Esophagus (tissue), 2 donors: ENCODE results near the gene SRPK1. TPM values are rescaled to one million over a fixed set of nuclear protein-coding genes. Genes with fewer than 3 reads are reported as not detected.
A peak's percentile ranks its signal among the peaks of the same experiment; 100 is the strongest.

Source experiments
- H3K27ac ChIP-seq, 2 donors: one replicate each; pipeline ENCODE4 v1.5.1; 2013; ENCODE audit warnings: low read depth in 2 of 2, mild to moderate bottlenecking in 2 of 2, inconsistent platforms in 1 of 2, low read length in 1 of 2, moderate library complexity in 1 of 2
- H3K27me3 ChIP-seq, 2 donors: one replicate each; pipeline ENCODE4 v1.6.1; 2013; ENCODE audit warnings: low read length in 2 of 2, control low read depth in 1 of 2, mild to moderate bottlenecking in 1 of 2; ENCODE audit not compliant: insufficient read depth in 2 of 2, control insufficient read depth in 1 of 2
- H3K36me3 ChIP-seq, 2 donors: one replicate each; pipeline ENCODE4 v1.6.1; 2013; ENCODE audit warnings: low read length in 1 of 2; ENCODE audit not compliant: control insufficient read depth in 2 of 2, insufficient read depth in 2 of 2
- H3K4me1 ChIP-seq, 2 donors: one replicate each; pipeline ENCODE4 v1.6.1; 2013; ENCODE audit warnings: low read length in 1 of 2; ENCODE audit not compliant: control insufficient read depth in 2 of 2, insufficient read depth in 2 of 2
- H3K4me3 ChIP-seq, 2 donors: one replicate each; pipeline ENCODE4 v1.5.1; 2013; ENCODE audit warnings: low read length in 2 of 2, mild to moderate bottlenecking in 2 of 2, low read depth in 1 of 2, moderate library complexity in 1 of 2
- H3K9me3 ChIP-seq, 2 donors: one replicate each; pipeline ENCODE4 v1.6.1; 2013; ENCODE audit warnings: mild to moderate bottlenecking in 2 of 2, low read depth in 1 of 2, low read length in 1 of 2, moderate library complexity in 1 of 2; ENCODE audit not compliant: control insufficient read depth in 2 of 2, insufficient read depth in 1 of 2
- WGBS, 2 donors: extraction: QIAGEN DNeasy Blood & Tissue Kit; methylation state at CpG; one replicate each; pipeline ENCODE4 v1.1.7; 2013; 5-methylcytosine and 5-hydroxymethylcytosine counted together
- polyA plus RNA-seq, 2 donors: library from polyadenylated mRNA; stranded (reverse); fragments of 200-250 nt; gene quantifications; one replicate each; pipeline ENCODE4 v1.2.3, GENCODE V29; 2013
- donor health status: healthy with polysubstance abuse.
- donor health status: Bipolar disorder and iron deficiency.

SRPK1 gene
- 10 to 100 TPM; 15.2 to 20.2 TPM for polyA plus RNA-seq

GRCh38 chr6:35920793-35921732 is at the start of gene SRPK1:
TSS of gene SRPK1 (minus strand) at chr6:35921098. CDS start at chr6:35921056, 42 bp downstream.
- Histone ChIP-seq H3K9me3 (no peaks in the 10 kb centered on the region), H3K4me1 (no peaks in the 10 kb centered on the region), H3K27ac (peak within 1 kb of the TSS; percentile 63 to 92), H3K36me3 (no peaks in the 10 kb centered on the region), H3K27me3 (no peaks in the 10 kb centered on the region), H3K4me3 (peak within 1 kb of the TSS; percentile 64 to 89)
- WGBS, 2 donors, result 0 to 1% methylated on average over 42 to 69 of the region's 69 CpGs

GRCh38 chr6:35970181-35970580 is 49.3 kb upstream of the SRPK1 start:
- no peaks in the 10 kb centered on the region for H3K27me3 ChIP-seq
- no peak overlapping the region for H3K27ac ChIP-seq
- H3K4me3 ChIP-seq, result no peak overlapping the region

GRCh38 chr6:35969646-35970045 is 48.7 kb upstream of the SRPK1 start:
- H3K27me3 ChIP-seq, result no peaks in the 10 kb centered on the region
- no peaks in the 10 kb centered on the region for H3K9me3 ChIP-seq
- H3K4me3 ChIP-seq, result no peak overlapping the region
- H3K36me3 ChIP-seq, result no peaks in the 10 kb centered on the region
- no peak overlapping the region for H3K27ac ChIP-seq
- no peaks in the 10 kb centered on the region for H3K4me1 ChIP-seq

More at GRCh38 chr6:35970181-35970580, 49.3 kb upstream of the SRPK1 start:
- no peaks in the 10 kb centered on the region for H3K4me1 ChIP-seq
- H3K36me3 ChIP-seq, result no peaks in the 10 kb centered on the region
- WGBS, 2 donors, result 79 to 88% methylated on average over 4 of the region's 4 CpGs
- no peaks in the 10 kb centered on the region for H3K9me3 ChIP-seq

- H3K36me3 ChIP-seq, result no peaks in the 10 kb centered on the region
- WGBS, 2 donors, result 81 to 90% methylated on average over 4 of the region's 4 CpGs
- H3K4me3 ChIP-seq, result no peak overlapping the region
- H3K27ac ChIP-seq, result no peak overlapping the region
- no peaks in the 10 kb centered on the region for H3K4me1 ChIP-seq
- no peaks in the 10 kb centered on the region for H3K9me3 ChIP-seq
- H3K27me3 ChIP-seq, result no peaks in the 10 kb centered on the region
Observed at GRCh38 chr6:35968821-35969220, 47.9 kb upstream of the SRPK1 start.

GRCh38 chr6:35967076-35967774 is 46.3 kb upstream of the SRPK1 start:
- Histone ChIP-seq H3K27ac (no peak overlapping the region), H3K4me1 (no peaks in the 10 kb centered on the region), H3K4me3 (no peak overlapping the region), H3K27me3 (no peaks in the 10 kb centered on the region), H3K36me3 (no peaks in the 10 kb centered on the region), H3K9me3 (no peaks in the 10 kb centered on the region)
- WGBS, 2 donors, result 73 to 79% methylated on average over 4 of the region's 4 CpGs

- no peaks in the 10 kb centered on the region for H3K9me3 ChIP-seq
- WGBS, 2 donors, result 77 to 81% methylated on average over 14 of the region's 14 CpGs
Observed at GRCh38 chr6:35962779-35963560, 42.1 kb upstream of the SRPK1 start.

GRCh38 chr6:35960187-35960586 is 39.3 kb upstream of the SRPK1 start:
- Histone ChIP-seq H3K36me3 (no peaks in the 10 kb centered on the region), H3K4me3 (no peak overlapping the region), H3K27ac (no peak overlapping the region), H3K9me3 (no peaks in the 10 kb centered on the region), H3K27me3 (no peaks in the 10 kb centered on the region), H3K4me1 (no peaks in the 10 kb centered on the region)
- 65 to 81% methylated on average over 2 of the region's 2 CpGs for WGBS, 2 donors

More at GRCh38 chr6:35962779-35963560, 42.1 kb upstream of the SRPK1 start:
- H3K27ac ChIP-seq, result no peak overlapping the region
- H3K4me1 ChIP-seq, result no peaks in the 10 kb centered on the region
- H3K36me3 ChIP-seq, result no peaks in the 10 kb centered on the region
- H3K4me3 ChIP-seq, result no peak overlapping the region
- no peaks in the 10 kb centered on the region for H3K27me3 ChIP-seq

GRCh38 chr6:35955970-35956369 is 35.1 kb upstream of the SRPK1 start:
- Histone ChIP-seq H3K27me3 (no peaks in the 10 kb centered on the region), H3K4me1 (no peaks in the 10 kb centered on the region), H3K4me3 (no peak overlapping the region), H3K36me3 (no peaks in the 10 kb centered on the region), H3K9me3 (no peaks in the 10 kb centered on the region), H3K27ac (no peak overlapping the region)
- WGBS, 2 donors, result 85 to 87% methylated on average over 4 of the region's 4 CpGs

- no peak overlapping the region for H3K27ac ChIP-seq
- H3K4me1 ChIP-seq, result no peaks in the 10 kb centered on the region
- H3K4me3 ChIP-seq, result no peak overlapping the region
- H3K36me3 ChIP-seq, result no peaks in the 10 kb centered on the region
- no peaks in the 10 kb centered on the region for H3K9me3 ChIP-seq
- H3K27me3 ChIP-seq, result no peaks in the 10 kb centered on the region
- WGBS, 2 donors, result 88 to 90% methylated on average over 5 of the region's 5 CpGs
Observed at GRCh38 chr6:35955521-35955920, 34.6 kb upstream of the SRPK1 start.
